Mesenchymal stem cell (in vitro differentiated cells and primary cell): Measurements from ENCODE around the gene STAC.

Experiments used
- DNase-seq: peaks from one replicate; pipeline ENCODE4 v3.0.0-alpha.2; 2013
- H2AFZ ChIP-seq: one replicate; pipeline ENCODE4 v1.6.1; 2013; ENCODE audit warnings: low read depth, mild to moderate bottlenecking, control low read depth, inconsistent platforms, low read length, moderate library complexity
- H2AK5ac ChIP-seq: 2 replicates; pipeline ENCODE4 v1.6.1; 2013; ENCODE audit warnings: low read length, moderate library complexity, mild to moderate bottlenecking, inconsistent platforms; ENCODE audit not compliant: severe bottlenecking
- H2BK120ac ChIP-seq: one replicate; pipeline ENCODE4 v1.6.1; 2013; ENCODE audit warnings: low read depth, mild to moderate bottlenecking, inconsistent platforms, low read length, moderate library complexity
- H2BK12ac ChIP-seq, 2 experiments: one replicate each; pipeline ENCODE4 v1.6.1; 2013; ENCODE audit warnings: inconsistent platforms in 2 of 2, low read length in 2 of 2, mild to moderate bottlenecking in 2 of 2, moderate library complexity in 2 of 2, control low read depth in 1 of 2
- H2BK15ac ChIP-seq: one replicate; pipeline ENCODE4 v1.6.1; 2013; ENCODE audit warnings: mild to moderate bottlenecking, low read depth, inconsistent platforms; ENCODE audit not compliant: poor library complexity, severe bottlenecking
- H2BK5ac ChIP-seq: 2 replicates; pipeline ENCODE4 v1.6.1; 2013; ENCODE audit warnings: low read depth, mild to moderate bottlenecking, low read length, control low read depth, inconsistent platforms; ENCODE audit not compliant: poor library complexity, severe bottlenecking
- H3K14ac ChIP-seq, 2 experiments: one replicate each; pipeline ENCODE4 v1.6.1; 2013; ENCODE audit warnings: inconsistent platforms in 2 of 2, low read length in 2 of 2, control low read depth in 1 of 2, mild to moderate bottlenecking in 1 of 2, moderate library complexity in 1 of 2
- H3K18ac ChIP-seq, 2 experiments: one replicate each; pipeline ENCODE4 v1.6.1; 2013; ENCODE audit warnings: inconsistent platforms in 2 of 2, low read length in 2 of 2, control low read depth in 1 of 2, low read depth in 1 of 2, mild to moderate bottlenecking in 1 of 2
- H3K23ac ChIP-seq, 2 experiments: one replicate each; pipeline ENCODE4 v1.6.1; 2013; ENCODE audit warnings: inconsistent platforms in 2 of 2, low read length in 2 of 2, mild to moderate bottlenecking in 2 of 2, moderate library complexity in 2 of 2, control low read depth in 1 of 2
- H3K27ac ChIP-seq: 2 replicates; pipeline ENCODE4 v1.5.1; 2013; ENCODE audit warnings: mild to moderate bottlenecking, moderate library complexity, low read length, control low read depth, inconsistent platforms; ENCODE audit not compliant: poor library complexity, severe bottlenecking
- H3K27me3 ChIP-seq, 2 experiments: 2 replicates each; pipeline versions ENCODE4 v1.6.1 to v1.7.0; 2013; ENCODE audit warnings: low read length in 2 of 2, mild to moderate bottlenecking in 2 of 2, moderate library complexity in 2 of 2, control low read depth in 1 of 2, inconsistent platforms in 1 of 2; ENCODE audit not compliant: control insufficient read depth in 1 of 2, insufficient read depth in 1 of 2
- H3K36me3 ChIP-seq, 2 experiments: 2 replicates each; pipeline versions ENCODE4 v1.6.1 to v1.7.0; 2013; ENCODE audit warnings: low read length in 2 of 2, control low read depth in 1 of 2, inconsistent platforms in 1 of 2, low read depth in 1 of 2, mild to moderate bottlenecking in 1 of 2; ENCODE audit not compliant: insufficient read depth in 2 of 2, control insufficient read depth in 1 of 2
- H3K4ac ChIP-seq, 2 experiments: one replicate each; pipeline ENCODE4 v1.6.1; 2013; ENCODE audit warnings: inconsistent platforms in 2 of 2, low read length in 2 of 2, mild to moderate bottlenecking in 2 of 2, moderate library complexity in 2 of 2, control low read depth in 1 of 2, low read depth in 1 of 2
- H3K4me1 ChIP-seq: 2 replicates; pipeline ENCODE4 v1.6.1; 2013; ENCODE audit warnings: low read depth, low read length, control low read depth; ENCODE audit not compliant: control insufficient read depth, insufficient read depth
- H3K4me2 ChIP-seq: 2 replicates; pipeline ENCODE4 v1.6.1; 2013; ENCODE audit warnings: low read length, mild to moderate bottlenecking, inconsistent platforms; ENCODE audit not compliant: poor library complexity, severe bottlenecking
- H3K4me3 ChIP-seq, 2 experiments: 2 replicates each; pipeline versions ENCODE4 v1.5.1 to v1.7.0; 2013; ENCODE audit warnings: low read length in 2 of 2, mild to moderate bottlenecking in 2 of 2, control low read depth in 1 of 2, low read depth in 1 of 2; ENCODE audit not compliant: insufficient read depth in 1 of 2
- H3K79me1 ChIP-seq: replicated peaks from 2 replicates; pipeline ENCODE4 v1.6.1; 2013; ENCODE audit warnings: mild to moderate bottlenecking, control low read depth, low read length, inconsistent platforms; ENCODE audit not compliant: poor library complexity, severe bottlenecking
- H3K9ac ChIP-seq: 2 replicates; pipeline ENCODE4 v1.7.0; 2013; ENCODE audit warnings: mild to moderate bottlenecking, low read length, moderate library complexity
- H3K9me3 ChIP-seq: 2 replicates; pipeline ENCODE4 v1.7.0; 2013; ENCODE audit warnings: mild to moderate bottlenecking, low read length; ENCODE audit not compliant: control insufficient read depth
- H4K8ac ChIP-seq: one replicate; pipeline ENCODE4 v1.6.1; 2013; ENCODE audit warnings: inconsistent platforms, mild to moderate bottlenecking, low read length, moderate library complexity
- H4K91ac ChIP-seq: one replicate; pipeline ENCODE4 v1.6.1; 2013; ENCODE audit warnings: mild to moderate bottlenecking, low read length, inconsistent platforms
- WGBS: methylation state at CpG from one replicate; pipeline ENCODE4 v1.1.7; 2013; ENCODE audit warnings: mixed read lengths; 5-methylcytosine and 5-hydroxymethylcytosine counted together

The STAC gene

DNA sequence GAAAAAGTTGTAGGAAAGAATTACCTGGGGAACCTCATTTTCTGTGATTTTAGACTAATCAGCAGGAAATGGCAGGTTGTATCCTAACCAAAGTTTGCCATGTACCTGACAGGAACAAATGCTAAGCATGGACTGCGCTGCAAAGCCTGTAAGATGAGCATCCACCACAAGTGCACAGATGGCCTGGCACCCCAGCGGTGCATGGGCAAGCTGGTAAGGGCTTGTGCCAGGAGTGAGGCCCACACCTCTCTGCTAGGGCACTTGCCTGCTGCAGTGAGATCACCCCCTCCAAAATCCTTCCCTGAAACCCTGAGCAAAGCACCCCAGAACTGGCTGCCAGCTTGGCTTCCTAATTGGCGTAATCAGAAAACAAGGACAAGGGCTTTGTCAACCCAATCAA is 102.6 kb downstream of the STAC start:
- Histone ChIP-seq H3K23ac (no peak overlapping the region), H3K27me3 (no peaks in the 10 kb centered on the region), H3K79me1 (peaks cover 9% of the 10 kb centered on the region), H3K4me1 (peaks cover 2% of the 10 kb centered on the region), H2BK15ac (no peak overlapping the region), H3K9me3 (peaks cover 6% of the 10 kb centered on the region), H2BK5ac (no peak overlapping the region), H2AFZ (no peak overlapping the region), H4K8ac (no peak overlapping the region), H2BK120ac (no peak overlapping the region), H3K36me3 (peaks cover 8 to 12% of the 10 kb centered on the region in 2 experiments), H3K9ac (no peak overlapping the region), H3K18ac (no peak overlapping the region), H3K4ac (no peak overlapping the region), H3K27ac (no peak overlapping the region), H2BK12ac (no peak overlapping the region), H3K14ac (no peak overlapping the region), H3K4me3 (no peak overlapping the region), H2AK5ac (no peak overlapping the region), H3K4me2 (no peak overlapping the region), H4K91ac (no peak overlapping the region)
- 83% methylated on average over 3 of the region's 3 CpGs for WGBS
- DNase-seq, result no peak

DNA sequence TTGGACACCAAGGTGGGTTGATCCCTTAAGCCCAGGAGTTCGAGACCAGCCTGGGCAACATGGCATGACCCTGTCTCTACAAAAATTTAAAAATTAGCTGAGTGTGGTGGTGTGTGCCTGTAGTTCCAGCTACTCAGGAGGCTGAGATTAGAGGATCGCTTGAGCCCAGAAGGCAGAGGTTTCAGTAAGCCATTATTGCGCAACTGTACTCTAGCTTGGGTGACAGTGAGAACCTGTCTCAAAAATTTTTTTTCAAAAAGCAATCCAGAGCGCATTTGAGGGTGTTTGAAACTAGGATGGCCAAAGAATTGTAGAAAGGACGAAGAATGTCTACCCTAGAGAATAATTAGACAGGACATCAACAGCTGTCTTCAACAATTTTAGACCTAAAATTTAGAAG is 103.4 kb downstream of the STAC start:
- H3K27ac ChIP-seq, result no peak overlapping the region
- no peak overlapping the region for H2BK5ac ChIP-seq
- H2BK12ac ChIP-seq, result no peak overlapping the region
- no peak overlapping the region for H3K4ac ChIP-seq
- peaks cover 8% of the 10 kb centered on the region for H3K79me1 ChIP-seq
- no peak overlapping the region for H3K4me2 ChIP-seq
- H2BK15ac ChIP-seq, result no peak overlapping the region
- no peak overlapping the region for H3K14ac ChIP-seq
- no peak overlapping the region for H3K9ac ChIP-seq
- no peak overlapping the region for H2BK120ac ChIP-seq
- no peak for DNase-seq
- H2AFZ ChIP-seq, result no peak overlapping the region
- H3K9me3 ChIP-seq, result peaks cover 6% of the 10 kb centered on the region
- no peak overlapping the region for H3K18ac ChIP-seq
- H2AK5ac ChIP-seq, result no peak overlapping the region
- H3K27me3 ChIP-seq, result no peaks in the 10 kb centered on the region
- H3K36me3 ChIP-seq, result peaks cover 8 to 12% of the 10 kb centered on the region in 2 experiments
- peaks cover 2% of the 10 kb centered on the region for H3K4me1 ChIP-seq
- WGBS, result 87% methylated on average over 3 of the region's 5 CpGs
- H4K91ac ChIP-seq, result no peak overlapping the region
- H4K8ac ChIP-seq, result no peak overlapping the region
- no peak overlapping the region for H3K4me3 ChIP-seq
- no peak overlapping the region for H3K23ac ChIP-seq

- Histone ChIP-seq H3K4me3 (no peak overlapping the region), H2BK12ac (no peak overlapping the region), H3K18ac (no peak overlapping the region), H2AK5ac (no peak overlapping the region), H2BK5ac (no peak overlapping the region), H3K36me3 (peaks cover 8 to 12% of the 10 kb centered on the region in 2 experiments), H3K9ac (no peak overlapping the region), H4K91ac (no peak overlapping the region), H3K4ac (no peak overlapping the region), H3K4me2 (no peak overlapping the region), H2AFZ (no peak overlapping the region), H2BK120ac (no peak overlapping the region), H3K27ac (no peak overlapping the region), H3K9me3 (peaks cover under 1% of the 10 kb centered on the region), H3K79me1 (peaks cover 7% of the 10 kb centered on the region), H2BK15ac (no peak overlapping the region), H4K8ac (no peak overlapping the region), H3K4me1 (peaks cover 2% of the 10 kb centered on the region), H3K23ac (no peak overlapping the region), H3K27me3 (no peaks in the 10 kb centered on the region), H3K14ac (no peak overlapping the region)
- DNase-seq, result no peak
- WGBS, result 53% methylated on average over 1 of the region's 1 CpG
Measured at GRCh38 chr3:36484386-36484785, 104.1 kb downstream of the STAC start.

DNA sequence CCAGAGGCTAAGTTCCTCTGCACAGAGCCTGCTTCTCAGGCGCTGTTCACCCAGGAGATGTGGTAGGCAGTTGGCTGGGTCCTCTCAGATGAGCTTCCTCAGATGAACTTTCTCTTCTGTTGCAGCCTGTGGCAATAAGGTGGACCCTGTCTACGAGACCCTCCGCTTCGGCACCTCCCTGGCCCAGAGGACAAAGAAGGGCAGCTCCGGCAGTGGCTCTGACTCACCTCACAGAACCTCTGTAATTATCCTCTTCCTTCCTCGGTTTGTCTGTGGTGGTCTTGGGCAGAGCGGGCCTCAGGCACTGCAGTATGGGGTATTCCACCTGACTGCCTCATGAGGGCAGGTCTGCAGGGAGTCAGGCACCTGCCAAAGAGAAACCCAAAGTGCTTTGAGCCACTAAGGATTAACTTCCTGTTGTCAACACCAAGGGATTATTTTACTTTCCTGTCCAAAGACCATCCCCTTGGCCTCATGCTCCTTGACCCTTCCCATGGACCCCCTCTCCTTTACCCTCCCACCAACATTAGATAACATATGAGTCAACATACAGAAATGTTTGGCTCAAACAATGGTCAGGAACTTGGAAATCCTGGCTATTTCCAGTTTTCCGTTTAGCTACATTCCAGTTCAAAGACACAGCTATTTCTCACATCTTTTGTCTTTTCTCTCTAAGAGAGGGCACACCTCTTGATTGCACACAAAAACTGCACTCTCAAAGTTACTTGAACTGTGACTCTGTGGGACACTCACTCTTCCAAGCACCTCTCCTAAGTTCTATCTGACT is 105.9 kb downstream of the STAC start:
- no peak overlapping the region for H2BK5ac ChIP-seq
- no peak overlapping the region for H2BK12ac ChIP-seq
- no peak overlapping the region for H4K8ac ChIP-seq
- no peak overlapping the region for H3K4me3 ChIP-seq
- no peak overlapping the region for H3K4ac ChIP-seq
- no peak overlapping the region for H2AK5ac ChIP-seq
- H3K27ac ChIP-seq, result no peak overlapping the region
- H3K27me3 ChIP-seq, result no peaks in the 10 kb centered on the region
- no peak overlapping the region for H3K4me2 ChIP-seq
- peaks cover 7% of the 10 kb centered on the region for H3K79me1 ChIP-seq
- WGBS, result 82% methylated on average over 8 of the region's 8 CpGs
- H2AFZ ChIP-seq, result no peak overlapping the region
- no peaks in the 10 kb centered on the region for H3K9me3 ChIP-seq
- H3K18ac ChIP-seq, result no peak overlapping the region
- DNase-seq, result no peak
- H3K14ac ChIP-seq, result no peak overlapping the region
- H2BK15ac ChIP-seq, result no peak overlapping the region
- H3K4me1 ChIP-seq, result peaks cover 2% of the 10 kb centered on the region
- no peak overlapping the region for H3K9ac ChIP-seq
- no peak overlapping the region for H2BK120ac ChIP-seq
- H3K23ac ChIP-seq, result no peak overlapping the region
- no peak overlapping the region for H4K91ac ChIP-seq
- H3K36me3 ChIP-seq, result peaks cover 8 to 12% of the 10 kb centered on the region in 2 experiments
